Natural killer cell (primary cell): ENCODE data around the gene DUSP2. TPM values are rescaled to one million over a fixed set of nuclear protein-coding genes. Genes with fewer than 3 reads are reported as not detected.

Source experiments
- ATAC-seq, 3 donors: fragments of 150-1000 bp in 2 of 3; fragments of 200-7000 bp in 1 of 3; cut with Tn5 transposase; 1 replicate in 1 of 3; 2 replicates in 2 of 3; pipeline ENCODE4 v1.10.0; 2021; ENCODE audit warnings: mild to moderate bottlenecking in 2 of 3, moderate library complexity in 2 of 3
- DNase-seq, 2 donors: peaks; one replicate each; pipeline versions ENCODE4 v3.0.0 to v3.0.0-alpha.2; 2013 to 2021; ENCODE audit warnings: mixed read lengths in 1 of 2
- H3K27ac ChIP-seq: one replicate; pipeline ENCODE4 v1.5.1; 2013; ENCODE audit warnings: mild to moderate bottlenecking, low read length
- H3K27me3 ChIP-seq: one replicate; pipeline ENCODE4 v1.6.1; 2013; ENCODE audit warnings: low read length; ENCODE audit not compliant: control insufficient read depth, insufficient read depth
- H3K36me3 ChIP-seq: one replicate; pipeline ENCODE4 v1.6.1; 2013; ENCODE audit warnings: low read length; ENCODE audit not compliant: control insufficient read depth, insufficient read depth
- H3K4me1 ChIP-seq: one replicate; pipeline ENCODE4 v1.6.1; 2013; ENCODE audit warnings: low read length; ENCODE audit not compliant: control insufficient read depth, insufficient read depth
- H3K4me3 ChIP-seq: one replicate; pipeline ENCODE4 v1.5.1; 2013; ENCODE audit warnings: low read length
- H3K9me3 ChIP-seq: one replicate; pipeline ENCODE4 v1.6.1; 2013; ENCODE audit warnings: low read length; ENCODE audit not compliant: control insufficient read depth, insufficient read depth
- H3K27ac Mint-ChIP-seq, 2 donors: one replicate each; pipeline ENCODE4 v1.8.0; 2022; ENCODE audit warnings: mild to moderate bottlenecking in 2 of 2, mixed read lengths in 2 of 2, moderate library complexity in 1 of 2
- H3K27me3 Mint-ChIP-seq, 2 donors: one replicate each; pipeline ENCODE4 v1.8.0; 2022; ENCODE audit warnings: low read depth in 2 of 2, mixed read lengths in 2 of 2
- H3K36me3 Mint-ChIP-seq: one replicate; pipeline ENCODE4 v1.8.0; 2022; ENCODE audit warnings: mixed read lengths
- H3K4me1 Mint-ChIP-seq, 2 donors: one replicate each; pipeline ENCODE4 v1.8.0; 2022; ENCODE audit warnings: mixed read lengths in 2 of 2
- H3K4me3 Mint-ChIP-seq: one replicate; pipeline ENCODE4 v1.8.0; 2022; ENCODE audit warnings: mild to moderate bottlenecking, moderate library complexity, mixed read lengths
- H3K9me3 Mint-ChIP-seq, 2 donors: one replicate each; pipeline ENCODE4 v1.8.0; 2022; ENCODE audit warnings: mixed read lengths in 2 of 2
- WGBS: methylation state at CpG from one replicate; pipeline ENCODE4 v1.1.7; 2013; ENCODE audit warnings: missing lambda C conversion rate; ENCODE audit not compliant: insufficient coverage; 5-methylcytosine and 5-hydroxymethylcytosine counted together
- intact Hi-C: fragments of 100-400 bp; cut with micrococcal nuclease; formaldehyde crosslinking; loops from one replicate; pipeline ENCODE4 v1.14.2; 2022
- total RNA-seq, 4 donors: library from RNA; stranded (reverse); fragments of 120-200 nt in 1 of 4; gene quantifications; one replicate each; pipeline versions ENCODE4 v1.2.3 to v1.2.4, GENCODE V29; 2013 to 2022
- TF ChIP-seq, protein P1 (sequence below): fragments of 200-600 bp; IDR thresholded peaks from one replicate; pipeline ENCODE4 v1.8.0; 2022; ENCODE audit warnings: antibody characterized with exemption

DUSP2 gene
- total RNA-seq, 3 donors from 2014 or later (not counting 1 experiment from before 2014, with no cell fraction given): 300 to 564 (median 432) TPM

- no peak overlapping the region for H3K4me3 Mint-ChIP-seq
- Histone ChIP-seq H3K36me3 (no peaks in the 10 kb centered on the region), H3K27ac (no peak overlapping the region), H3K4me3 (no peak overlapping the region), H3K9me3 (peaks cover 18% of the 10 kb centered on the region), H3K4me1 (no peaks in the 10 kb centered on the region), H3K27me3 (no peaks in the 10 kb centered on the region)
- H3K27me3 Mint-ChIP-seq: peaks cover 0 to 3% of the 10 kb centered on the region in 2 donors
- WGBS: 92% methylated on average over 15 of the region's 15 CpGs
- intact Hi-C loops: no loop called here
- H3K4me1 Mint-ChIP-seq: no peaks in the 10 kb centered on the region
- H3K27ac Mint-ChIP-seq: no peak overlapping the region
- TF ChIP-seq, protein P1, sequence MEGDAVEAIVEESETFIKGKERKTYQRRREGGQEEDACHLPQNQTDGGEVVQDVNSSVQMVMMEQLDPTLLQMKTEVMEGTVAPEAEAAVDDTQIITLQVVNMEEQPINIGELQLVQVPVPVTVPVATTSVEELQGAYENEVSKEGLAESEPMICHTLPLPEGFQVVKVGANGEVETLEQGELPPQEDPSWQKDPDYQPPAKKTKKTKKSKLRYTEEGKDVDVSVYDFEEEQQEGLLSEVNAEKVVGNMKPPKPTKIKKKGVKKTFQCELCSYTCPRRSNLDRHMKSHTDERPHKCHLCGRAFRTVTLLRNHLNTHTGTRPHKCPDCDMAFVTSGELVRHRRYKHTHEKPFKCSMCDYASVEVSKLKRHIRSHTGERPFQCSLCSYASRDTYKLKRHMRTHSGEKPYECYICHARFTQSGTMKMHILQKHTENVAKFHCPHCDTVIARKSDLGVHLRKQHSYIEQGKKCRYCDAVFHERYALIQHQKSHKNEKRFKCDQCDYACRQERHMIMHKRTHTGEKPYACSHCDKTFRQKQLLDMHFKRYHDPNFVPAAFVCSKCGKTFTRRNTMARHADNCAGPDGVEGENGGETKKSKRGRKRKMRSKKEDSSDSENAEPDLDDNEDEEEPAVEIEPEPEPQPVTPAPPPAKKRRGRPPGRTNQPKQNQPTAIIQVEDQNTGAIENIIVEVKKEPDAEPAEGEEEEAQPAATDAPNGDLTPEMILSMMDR: no peak
- no peak for ATAC-seq
- peak in 1 of 2 donors; percentile 9 for DNase-seq
- H3K36me3 Mint-ChIP-seq: no peaks in the 10 kb centered on the region
- peaks cover 0 to 3% of the 10 kb centered on the region in 2 donors for H3K9me3 Mint-ChIP-seq
Measured at GRCh38 chr2:96102596-96103186, 42.5 kb downstream of the DUSP2 start.

GRCh38 chr2:96100893-96101304, 44.3 kb downstream of the DUSP2 start:
- Histone ChIP-seq H3K4me3 (no peak overlapping the region), H3K27me3 (no peaks in the 10 kb centered on the region), H3K9me3 (peaks cover 14% of the 10 kb centered on the region), H3K27ac (no peak overlapping the region), H3K36me3 (no peaks in the 10 kb centered on the region), H3K4me1 (no peaks in the 10 kb centered on the region)
- no peaks in the 10 kb centered on the region for H3K4me1 Mint-ChIP-seq
- no peak overlapping the region for H3K27ac Mint-ChIP-seq
- 66% methylated on average over 3 of the region's 3 CpGs for WGBS
- intact Hi-C loops: no loop called here
- no peaks in the 10 kb centered on the region for H3K9me3 Mint-ChIP-seq
- ATAC-seq (no peak), DNase-seq (no peak)
- no peaks in the 10 kb centered on the region for H3K36me3 Mint-ChIP-seq
- no peak overlapping the region for H3K4me3 Mint-ChIP-seq
- peaks cover 0 to 2% of the 10 kb centered on the region in 2 donors for H3K27me3 Mint-ChIP-seq
- TF ChIP-seq, protein P1: no peak

GRCh38 chr2:96099861-96100798, 45.1 kb downstream of the DUSP2 start:
- Mint-ChIP-seq H3K9me3 (no peaks in the 10 kb centered on the region), H3K27me3 (peaks cover 0 to 2% of the 10 kb centered on the region in 2 donors), H3K36me3 (no peaks in the 10 kb centered on the region), H3K27ac (no peak overlapping the region), H3K4me3 (no peak overlapping the region), H3K4me1 (no peaks in the 10 kb centered on the region)
- DNase-seq (peak in 1 of 2 donors; percentile 10), ATAC-seq (no peak)
- TF ChIP-seq, protein P1: no peak
- Histone ChIP-seq H3K27ac (no peak overlapping the region), H3K4me3 (no peak overlapping the region), H3K27me3 (no peaks in the 10 kb centered on the region), H3K4me1 (no peaks in the 10 kb centered on the region), H3K36me3 (no peaks in the 10 kb centered on the region), H3K9me3 (peaks cover 6% of the 10 kb centered on the region)
- intact Hi-C loops: no loop called here
- 77% methylated on average over 11 of the region's 12 CpGs for WGBS
